HFFc6 (cell line): ENCODE measurements around the gene SGSM1. TPM values are rescaled to one million over a fixed set of nuclear protein-coding genes. Genes with fewer than 3 reads are reported as not detected.

Experiments
- DNase-seq: peaks from one replicate; pipeline ENCODE4 v3.0.0-alpha.2; 2018
- H3K27ac Mint-ChIP-seq: 2 replicates; pipeline ENCODE4 v1.8.0; 2020; ENCODE audit warnings: mild to moderate bottlenecking, mixed read lengths
- H3K27me3 Mint-ChIP-seq: 2 replicates; pipeline ENCODE4 v1.8.0; 2021; ENCODE audit warnings: mild to moderate bottlenecking, moderate library complexity, mixed read lengths; ENCODE audit not compliant: insufficient read depth
- H3K36me3 Mint-ChIP-seq: 2 replicates; pipeline ENCODE4 v1.8.0; 2021; ENCODE audit warnings: low read depth, mixed read lengths
- H3K4me1 Mint-ChIP-seq: 2 replicates; pipeline ENCODE4 v1.8.0; 2020; ENCODE audit warnings: low read depth, mixed read lengths
- H3K4me3 Mint-ChIP-seq: 2 replicates; pipeline ENCODE4 v1.8.0; 2020; ENCODE audit warnings: mild to moderate bottlenecking, moderate library complexity, mixed read lengths
- H3K9me3 Mint-ChIP-seq: 2 replicates; pipeline ENCODE4 v1.8.0; 2020; ENCODE audit warnings: mild to moderate bottlenecking, mixed read lengths
- total RNA-seq, 6 experiments: library from RNA; stranded (reverse); fragmentation: NEBNext Ultra II Directional; extraction: Animal tissue kit (Norgen Biotek cat#: 25700); gene quantifications; 2 replicates in 1 of 6; 3 replicates in 5 of 6; pipeline ENCODE4 v1.2.3, GENCODE V29; 2021
- TF ChIP-seq, protein P1 (sequence below): fragments of 200-600 bp; sonication (generic); IDR thresholded peaks from 2 replicates; pipeline ENCODE4 v1.5.0; 2021; ENCODE audit warnings: antibody characterized with exemption, mild to moderate bottlenecking

Gene SGSM1
- total RNA-seq, 6 experiments from 2014 or later: not detected

DNA sequence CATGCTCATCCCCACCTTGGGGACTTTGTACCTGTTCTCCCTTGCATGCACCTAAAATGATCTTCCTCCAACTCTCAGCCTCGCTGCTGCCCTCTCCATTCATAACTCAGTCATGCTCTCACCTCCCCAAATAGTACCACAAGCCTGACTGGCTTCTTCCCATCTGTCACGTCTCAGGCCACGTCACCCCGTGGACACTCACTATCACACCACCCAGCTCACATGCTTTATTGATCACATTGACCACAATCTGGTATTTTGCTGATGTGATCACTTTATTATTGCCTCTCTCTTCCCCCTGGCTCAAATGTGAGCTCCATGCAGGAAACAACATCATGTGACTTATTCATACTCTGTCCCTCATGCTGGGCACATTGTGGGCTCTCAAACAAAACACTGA is 9.2 kb upstream of the SGSM1 start:
- Mint-ChIP-seq H3K9me3 (no peaks in the 10 kb centered on the region), H3K4me1 (no peaks in the 10 kb centered on the region), H3K27ac (no peak overlapping the region), H3K27me3 (peaks cover 6% of the 10 kb centered on the region), H3K4me3 (no peak overlapping the region), H3K36me3 (no peaks in the 10 kb centered on the region)
- TF ChIP-seq, protein P1, sequence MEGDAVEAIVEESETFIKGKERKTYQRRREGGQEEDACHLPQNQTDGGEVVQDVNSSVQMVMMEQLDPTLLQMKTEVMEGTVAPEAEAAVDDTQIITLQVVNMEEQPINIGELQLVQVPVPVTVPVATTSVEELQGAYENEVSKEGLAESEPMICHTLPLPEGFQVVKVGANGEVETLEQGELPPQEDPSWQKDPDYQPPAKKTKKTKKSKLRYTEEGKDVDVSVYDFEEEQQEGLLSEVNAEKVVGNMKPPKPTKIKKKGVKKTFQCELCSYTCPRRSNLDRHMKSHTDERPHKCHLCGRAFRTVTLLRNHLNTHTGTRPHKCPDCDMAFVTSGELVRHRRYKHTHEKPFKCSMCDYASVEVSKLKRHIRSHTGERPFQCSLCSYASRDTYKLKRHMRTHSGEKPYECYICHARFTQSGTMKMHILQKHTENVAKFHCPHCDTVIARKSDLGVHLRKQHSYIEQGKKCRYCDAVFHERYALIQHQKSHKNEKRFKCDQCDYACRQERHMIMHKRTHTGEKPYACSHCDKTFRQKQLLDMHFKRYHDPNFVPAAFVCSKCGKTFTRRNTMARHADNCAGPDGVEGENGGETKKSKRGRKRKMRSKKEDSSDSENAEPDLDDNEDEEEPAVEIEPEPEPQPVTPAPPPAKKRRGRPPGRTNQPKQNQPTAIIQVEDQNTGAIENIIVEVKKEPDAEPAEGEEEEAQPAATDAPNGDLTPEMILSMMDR: no peak
- DNase-seq: no peak

DNA sequence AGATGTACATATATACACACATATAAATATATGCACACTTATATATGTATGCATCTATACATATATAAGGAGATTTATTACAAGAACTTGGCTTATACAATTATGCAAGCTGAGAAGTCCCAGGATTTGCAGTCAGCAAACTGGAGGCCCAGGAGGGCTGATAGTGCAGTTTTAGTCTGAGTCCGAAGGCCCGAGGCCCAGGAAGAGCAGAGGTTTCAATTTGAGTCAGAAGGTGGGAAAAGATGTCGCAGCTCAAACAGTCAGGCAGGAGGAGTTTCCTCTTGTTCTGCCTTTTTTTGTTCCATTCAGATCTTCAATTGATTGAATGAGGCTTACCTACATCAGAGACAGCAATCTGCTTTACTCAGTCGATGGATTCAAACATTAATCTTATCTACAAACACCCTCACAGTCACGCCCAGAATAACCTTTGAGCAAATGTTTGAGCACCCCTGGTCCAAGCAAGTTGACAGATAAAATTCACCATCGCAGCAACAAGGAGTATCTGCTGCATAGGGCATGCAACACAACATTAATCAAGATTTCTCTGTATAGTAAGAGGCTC is 4.0 kb upstream of the SGSM1 start:
- Mint-ChIP-seq H3K4me1 (no peaks in the 10 kb centered on the region), H3K27me3 (peaks cover 13% of the 10 kb centered on the region), H3K36me3 (no peaks in the 10 kb centered on the region), H3K27ac (no peak overlapping the region), H3K9me3 (no peaks in the 10 kb centered on the region), H3K4me3 (no peak overlapping the region)
- TF ChIP-seq, protein P1: no peak
- no peak for DNase-seq

DNA sequence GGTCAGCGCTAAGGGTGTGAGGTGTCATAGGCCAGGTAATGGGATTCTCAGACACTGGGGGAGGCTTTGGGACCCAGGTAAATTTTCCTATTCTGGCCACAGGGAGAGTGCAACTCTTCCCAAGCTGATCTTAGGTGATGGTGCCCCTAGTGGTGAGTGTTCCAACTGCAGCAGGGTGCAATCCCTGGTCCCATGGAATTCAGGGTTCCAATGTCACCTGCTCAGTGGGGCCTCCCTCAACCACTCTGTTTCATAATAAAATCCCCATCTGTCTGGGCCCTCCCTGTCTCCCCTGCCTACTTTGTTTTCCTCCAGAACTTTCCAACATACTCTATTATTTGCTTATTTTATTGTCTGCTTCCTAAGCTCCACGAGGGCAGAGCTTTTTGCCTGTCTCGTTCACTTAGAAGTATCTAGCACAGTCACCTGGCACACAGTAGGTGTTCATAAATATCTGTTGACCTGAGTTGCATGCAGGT is 2.9 kb upstream of the SGSM1 start:
- Mint-ChIP-seq H3K36me3 (no peaks in the 10 kb centered on the region), H3K27ac (no peak overlapping the region), H3K9me3 (no peaks in the 10 kb centered on the region), H3K4me1 (no peaks in the 10 kb centered on the region), H3K27me3 (peaks cover 9% of the 10 kb centered on the region), H3K4me3 (no peak overlapping the region)
- TF ChIP-seq, protein P1: peak; percentile 94
- DNase-seq: peak; percentile 12

DNA sequence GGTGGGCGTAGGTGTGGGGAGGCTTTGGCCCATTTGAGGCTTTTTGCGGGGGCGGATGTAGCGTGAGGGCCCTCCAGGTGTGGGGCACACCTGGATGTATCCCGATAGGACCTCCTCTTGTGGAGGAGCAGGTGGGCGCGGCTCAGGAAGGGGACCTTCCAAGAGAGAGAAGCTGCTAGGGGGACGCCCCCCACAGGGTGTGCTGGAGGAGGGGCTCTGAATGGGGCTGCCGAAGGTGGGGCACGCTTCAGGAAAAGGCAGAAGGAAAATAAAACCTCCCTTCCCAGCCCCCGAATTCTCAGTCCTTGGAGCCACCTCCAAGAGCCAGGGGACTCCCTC is 621 bp downstream of the SGSM1 start:
- H3K27ac Mint-ChIP-seq: no peak overlapping the region
- TF ChIP-seq, protein P1: no peak
- H3K36me3 Mint-ChIP-seq: no peaks in the 10 kb centered on the region
- H3K4me1 Mint-ChIP-seq: no peaks in the 10 kb centered on the region
- DNase-seq: no peak
- no peaks in the 10 kb centered on the region for H3K9me3 Mint-ChIP-seq
- H3K4me3 Mint-ChIP-seq: no peak overlapping the region
- H3K27me3 Mint-ChIP-seq: peaks cover 24% of the 10 kb centered on the region

DNA sequence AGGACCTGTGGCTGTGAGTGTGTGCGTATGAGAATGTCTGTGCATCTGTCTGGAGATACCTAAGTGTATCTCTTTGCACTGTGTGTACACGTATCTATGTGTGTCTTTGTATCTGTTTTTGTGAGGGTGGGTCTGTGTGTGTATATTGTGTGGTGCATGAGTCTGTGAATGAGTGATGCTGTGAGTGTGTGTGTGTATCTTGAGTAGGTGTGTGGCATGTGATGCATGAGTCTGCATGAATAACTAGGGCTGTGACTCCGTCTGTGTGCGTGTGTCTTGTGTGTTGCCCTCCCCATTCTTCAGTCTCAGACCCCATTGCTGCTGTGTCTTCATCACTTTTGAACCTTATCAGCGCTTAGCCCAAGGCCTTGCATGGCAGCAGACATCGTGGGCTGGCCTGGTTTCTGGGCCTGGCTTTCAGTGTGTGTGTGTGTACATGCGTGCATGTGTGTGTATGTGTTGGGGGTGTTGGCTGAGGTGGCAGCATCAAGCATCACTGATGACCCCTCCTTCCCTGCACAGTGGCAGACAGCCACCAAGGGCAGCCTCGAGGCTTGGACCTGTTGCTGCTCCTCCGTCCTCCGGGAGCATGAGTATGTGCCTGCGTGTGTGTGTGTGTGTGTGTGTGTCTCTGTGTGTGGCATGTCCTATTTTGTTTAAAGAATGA is 1.4 kb downstream of the SGSM1 start:
- no peak overlapping the region for H3K27ac Mint-ChIP-seq
- H3K4me3 Mint-ChIP-seq: no peak overlapping the region
- no peaks in the 10 kb centered on the region for H3K36me3 Mint-ChIP-seq
- no peaks in the 10 kb centered on the region for H3K4me1 Mint-ChIP-seq
- peaks cover 25% of the 10 kb centered on the region for H3K27me3 Mint-ChIP-seq
- TF ChIP-seq, protein P1: no peak
- DNase-seq: no peak
- no peaks in the 10 kb centered on the region for H3K9me3 Mint-ChIP-seq
